Smooth muscle cell of the pulmonary artery (primary cell): Measurements from ENCODE around the gene TRAF3. TPM values are rescaled to one million over a fixed set of nuclear protein-coding genes. Genes with fewer than 3 reads are reported as not detected.

Experiments used
- total RNA-seq: library from RNA; depleted of rRNA; stranded (reverse); fragments of >200 nt; gene quantifications from 2 replicates; pipeline ENCODE4 v1.2.3, GENCODE V29; 2014

Gene TRAF3
- 27.0 and 36.7 TPM in 2 replicates for total RNA-seq

DNA sequence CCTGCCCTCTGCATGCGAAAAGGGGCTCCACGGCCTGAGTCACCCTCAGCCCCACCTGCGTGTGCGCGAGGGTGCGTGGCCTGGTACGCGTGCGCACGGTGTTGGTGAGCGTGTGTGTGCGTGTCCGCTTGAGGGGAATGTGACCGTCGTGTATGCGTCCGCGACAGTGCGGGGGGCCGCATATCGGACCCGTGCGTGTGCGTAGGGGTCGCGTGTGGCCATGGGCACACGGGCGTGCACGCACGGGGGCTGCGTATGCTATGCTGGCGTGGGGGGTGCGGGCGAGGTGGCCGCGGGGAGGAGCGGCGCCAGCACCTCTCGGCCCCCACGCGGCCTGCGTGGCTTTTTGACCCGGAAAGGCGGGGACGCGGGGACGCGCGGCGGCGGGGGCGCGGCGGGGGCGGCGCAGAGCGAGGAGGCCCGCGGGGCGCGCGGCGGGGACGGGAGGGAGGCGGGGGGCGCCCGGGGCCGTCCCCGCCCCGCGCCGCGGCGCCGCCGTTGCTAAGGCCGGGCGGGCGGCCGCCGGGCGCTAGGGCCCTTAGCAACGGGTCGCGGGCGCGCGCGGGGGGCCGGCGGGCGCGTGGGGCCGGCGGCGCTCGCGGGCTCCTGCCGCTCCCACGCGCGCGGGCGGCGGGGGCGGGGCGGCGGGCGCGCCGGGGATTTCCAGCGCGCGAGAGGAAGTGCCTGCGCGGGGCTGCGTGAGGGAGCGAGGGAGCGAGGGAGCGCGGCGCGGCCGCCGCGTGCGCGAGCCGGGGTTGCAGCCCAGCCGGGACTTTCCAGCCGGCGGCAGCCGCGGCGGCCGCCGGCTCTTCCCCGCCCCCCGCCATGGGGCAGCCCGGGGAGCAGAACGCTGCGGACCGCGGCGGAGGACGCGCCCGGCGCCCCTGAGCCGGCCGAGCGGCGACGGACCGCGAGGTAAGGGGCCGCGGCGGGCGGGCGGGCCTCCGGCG, at the start of gene TRAF3:
TRAF3 (plus strand) TSS at position 689 of the 950 bp plus-strand sequence. CDS start 92,753 bp downstream, outside the sequence.

GRCh38 chr14:102922490-102923200, 145.4 kb downstream of the TRAF3 start, which contains the start of gene AMN:
Gene AMN (plus strand): TSS chr14:102922663. CDS start chr14:102922689, 26 bp downstream.

Other genes with a start within 250 kb of the TRAF3 start
- 16.0 and 16.7 TPM in 2 replicates for gene RCOR1, start 184.8 kb upstream of the TRAF3 start, total RNA-seq
- 0.07 and 0.13 TPM in 2 replicates for gene AMN, start 145.2 kb downstream of the TRAF3 start, total RNA-seq